ENCODE data around the gene LTA4H. TPM values are rescaled to one million over a fixed set of nuclear protein-coding genes. Genes with fewer than 3 reads are reported as not detected.

The LTA4H gene
- total and polyA plus RNA-seq, 7 donors, result 39.6 to 77.3 (median 58.6) TPM

DNA sequence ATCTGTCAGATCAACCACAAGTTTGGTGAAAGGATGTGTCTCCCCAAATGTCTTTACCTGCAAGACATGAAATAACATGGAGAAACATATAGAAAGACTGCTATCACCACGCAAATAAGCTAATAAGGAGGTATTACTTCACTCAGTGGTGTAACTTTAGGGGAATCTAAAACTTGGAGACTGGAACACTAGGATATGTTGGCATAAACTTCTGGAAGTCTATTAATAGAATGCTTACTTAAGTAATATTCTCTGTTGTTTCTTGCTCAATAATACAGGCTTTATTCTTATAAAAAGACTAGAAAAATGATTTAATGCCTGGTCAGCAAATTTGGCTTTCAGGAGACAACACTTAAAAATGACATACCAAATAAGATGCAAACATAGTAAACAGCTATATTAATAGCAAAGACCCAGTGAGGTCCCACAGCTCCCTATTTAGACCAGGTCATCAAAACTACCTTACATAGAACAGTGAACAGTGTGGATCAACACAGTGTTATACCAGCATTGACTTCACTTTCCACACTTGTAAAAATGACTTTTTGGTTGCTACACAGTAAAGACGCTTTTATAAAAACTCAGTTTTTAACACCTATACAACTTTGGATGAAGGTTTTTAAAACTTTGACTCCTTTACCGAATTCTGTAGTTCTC lies 20.3 kb downstream of the LTA4H start:
- intact Hi-C loops (cut with DNase I), result no loop called here
- peaks cover 0 to 4% (median 0%) of the 10 kb centered on the region in 4 donors for H3K4me1 ChIP-seq
- H3K9me3 ChIP-seq, result no peaks in the 10 kb centered on the region
- DNase-seq, result no peak
- H3K36me3 ChIP-seq, result peaks cover 15 to 97% (median 25%) of the 10 kb centered on the region in 4 donors
- no peaks in the 10 kb centered on the region for H3K27me3 ChIP-seq
- WGBS, 2 donors, result 95 to 96% methylated on average over 3 of the region's 3 CpGs
- no peak for TF ChIP-seq CTCF (IDR thresholded peaks at IDR 0.05)
- no peak for TF ChIP-seq POLR2AphosphoS5 (IDR thresholded peaks at IDR 0.05)
- no peak for TF ChIP-seq EP300 (IDR thresholded peaks at IDR 0.05)
- TF ChIP-seq POLR2A (IDR thresholded peaks at IDR 0.05), result no peak
- no peak overlapping the region for H3K27ac ChIP-seq
- no peak overlapping the region for H3K4me3 ChIP-seq

DNA sequence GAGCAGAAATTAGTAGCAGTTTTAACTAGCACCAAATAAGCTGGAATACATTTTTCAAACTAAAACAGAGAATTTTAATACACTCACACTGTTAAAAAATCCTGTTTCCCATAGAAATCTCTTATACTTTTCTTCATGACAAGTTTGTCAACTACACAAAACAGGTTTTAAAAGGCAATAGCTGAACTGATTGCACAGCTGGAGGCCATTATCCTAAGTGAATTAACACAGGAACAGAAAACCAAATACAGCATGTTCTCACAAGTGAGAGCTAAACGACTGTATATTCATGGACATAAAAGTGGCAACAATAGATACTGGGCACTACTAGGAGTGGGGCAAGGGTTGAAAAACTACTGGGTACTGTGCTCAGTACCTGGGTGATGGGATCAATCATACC lies 27.7 kb downstream of the LTA4H start:
- H3K9me3 ChIP-seq, result no peaks in the 10 kb centered on the region
- TF ChIP-seq CTCF (IDR thresholded peaks at IDR 0.05) (no peak), EP300 (IDR thresholded peaks at IDR 0.05) (no peak), POLR2AphosphoS5 (IDR thresholded peaks at IDR 0.05) (no peak), POLR2A (IDR thresholded peaks at IDR 0.05) (no peak)
- H3K27ac ChIP-seq, result no peak overlapping the region
- intact Hi-C loops (cut with DNase I), result no loop called here
- no peaks in the 10 kb centered on the region for H3K4me1 ChIP-seq
- no peaks in the 10 kb centered on the region for H3K27me3 ChIP-seq
- H3K4me3 ChIP-seq, result no peak overlapping the region
- 16 to 52% methylated on average over 1 of the region's 1 CpG for WGBS, 2 donors
- peaks cover 26 to 100% (median 51%) of the 10 kb centered on the region in 4 donors for H3K36me3 ChIP-seq
- no peak for DNase-seq

GRCh38 chr12:96006727-96007126 lies 28.7 kb downstream of the LTA4H start:
- no peak for DNase-seq
- Histone ChIP-seq H3K4me1 (no peaks in the 10 kb centered on the region), H3K27me3 (no peaks in the 10 kb centered on the region), H3K36me3 (peaks cover 16 to 100% (median 43%) of the 10 kb centered on the region in 4 donors), H3K27ac (no peak overlapping the region), H3K9me3 (no peaks in the 10 kb centered on the region), H3K4me3 (no peak overlapping the region)
- intact Hi-C loops (cut with DNase I), result no loop called here
- 93 to 96% methylated on average over 1 of the region's 1 CpG for WGBS, 2 donors
- no peak for TF ChIP-seq CTCF (IDR thresholded peaks at IDR 0.05)
- no peak for TF ChIP-seq EP300 (IDR thresholded peaks at IDR 0.05)
- no peak for TF ChIP-seq POLR2A (IDR thresholded peaks at IDR 0.05)
- TF ChIP-seq POLR2AphosphoS5 (IDR thresholded peaks at IDR 0.05), result no peak

DNA sequence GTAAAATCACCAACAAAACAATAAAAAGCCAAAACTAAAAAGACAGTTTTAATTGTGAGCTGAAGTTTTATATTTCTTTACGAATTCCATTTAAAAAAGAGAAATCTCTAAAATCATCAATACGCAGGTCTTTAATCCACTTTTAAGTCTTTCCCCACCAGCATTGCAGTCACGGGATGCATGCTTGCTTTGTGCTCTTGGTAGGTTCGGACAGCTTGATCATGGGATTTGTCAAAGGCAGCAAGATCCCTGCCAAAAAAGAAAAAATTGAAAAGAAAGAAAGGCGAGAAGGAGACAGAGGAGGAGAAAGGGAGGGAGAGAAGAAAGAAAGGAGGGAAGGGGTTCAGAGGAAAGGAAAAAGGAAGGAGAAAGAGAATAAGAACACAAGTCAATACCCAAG lies 34.5 kb downstream of the LTA4H start:
- Histone ChIP-seq H3K27me3 (no peaks in the 10 kb centered on the region), H3K4me1 (no peaks in the 10 kb centered on the region), H3K27ac (no peak overlapping the region), H3K9me3 (no peaks in the 10 kb centered on the region), H3K4me3 (no peak overlapping the region), H3K36me3 (peaks cover 8 to 60% (median 23%) of the 10 kb centered on the region in 4 donors)
- intact Hi-C loops (cut with DNase I), result no loop called here
- 95% methylated on average over 5 of the region's 5 CpGs for WGBS, 2 donors
- TF ChIP-seq CTCF (IDR thresholded peaks at IDR 0.05) (no peak), POLR2AphosphoS5 (IDR thresholded peaks at IDR 0.05) (no peak), POLR2A (IDR thresholded peaks at IDR 0.05) (no peak), EP300 (IDR thresholded peaks at IDR 0.05) (no peak)
- no peak for DNase-seq

- no peak for TF ChIP-seq EP300 (IDR thresholded peaks at IDR 0.05)
- TF ChIP-seq CTCF (IDR thresholded peaks at IDR 0.05), result no peak
- no peak for TF ChIP-seq POLR2A (IDR thresholded peaks at IDR 0.05)
- TF ChIP-seq POLR2AphosphoS5 (IDR thresholded peaks at IDR 0.05), result no peak
- no peaks in the 10 kb centered on the region for H3K4me1 ChIP-seq
- H3K36me3 ChIP-seq, result peaks cover 0 to 46% (median 11%) of the 10 kb centered on the region in 4 donors
- H3K27me3 ChIP-seq, result no peaks in the 10 kb centered on the region
- no peak for DNase-seq
- 81 to 95% methylated on average over 5 of the region's 5 CpGs for WGBS, 2 donors
- no peak overlapping the region for H3K4me3 ChIP-seq
- H3K9me3 ChIP-seq, result no peaks in the 10 kb centered on the region
- H3K27ac ChIP-seq, result no peak overlapping the region
- intact Hi-C loops (cut with DNase I), result loop anchor here (5.0 kb wide), 1 partner anchor 417 kb away; no protein-coding TSS in a partner anchor
Observed at GRCh38 chr12:95999484-95999883, 35.9 kb downstream of the LTA4H start.
